ENCODE data around the gene ZBTB20.

The ZBTB20 gene

DNA sequence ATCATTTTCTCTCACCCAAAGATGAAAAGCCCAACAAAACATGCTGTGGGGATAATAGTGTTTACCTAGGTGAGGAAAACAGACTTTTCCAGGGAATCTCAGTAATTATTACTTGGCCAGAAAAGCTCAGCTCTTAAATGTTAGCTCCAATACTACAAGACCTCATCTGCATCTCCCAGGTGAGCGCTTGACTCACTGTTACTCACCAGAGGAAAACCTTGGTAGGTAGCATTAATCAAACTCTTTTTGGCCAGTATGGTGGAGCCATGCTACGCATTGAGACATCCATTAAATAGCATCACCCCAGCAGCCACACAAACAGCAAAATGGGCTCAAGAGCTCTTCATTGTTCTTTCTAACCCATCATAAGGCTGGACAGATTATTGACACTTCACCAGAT is 754.3 kb downstream of the ZBTB20 start:
- TF ChIP-seq SIN3A (IDR thresholded peaks at IDR 0.05; ENCODE audit: borderline replicate concordance, insufficient read depth, low read length) (no peak), FOXP2 (optimal IDR thresholded peaks at IDR 0.05; ENCODE audit: borderline replicate concordance, extremely low read depth, extremely low read length, insufficient read depth) (no peak), POLR2AphosphoS5 (IDR thresholded peaks at IDR 0.05; ENCODE audit: low read depth, low read length) (no peak), TAF1 (IDR thresholded peaks at IDR 0.05; ENCODE audit: borderline replicate concordance, insufficient read depth, low read length) (no peak)
- TF ChIP-seq, protein P1, sequence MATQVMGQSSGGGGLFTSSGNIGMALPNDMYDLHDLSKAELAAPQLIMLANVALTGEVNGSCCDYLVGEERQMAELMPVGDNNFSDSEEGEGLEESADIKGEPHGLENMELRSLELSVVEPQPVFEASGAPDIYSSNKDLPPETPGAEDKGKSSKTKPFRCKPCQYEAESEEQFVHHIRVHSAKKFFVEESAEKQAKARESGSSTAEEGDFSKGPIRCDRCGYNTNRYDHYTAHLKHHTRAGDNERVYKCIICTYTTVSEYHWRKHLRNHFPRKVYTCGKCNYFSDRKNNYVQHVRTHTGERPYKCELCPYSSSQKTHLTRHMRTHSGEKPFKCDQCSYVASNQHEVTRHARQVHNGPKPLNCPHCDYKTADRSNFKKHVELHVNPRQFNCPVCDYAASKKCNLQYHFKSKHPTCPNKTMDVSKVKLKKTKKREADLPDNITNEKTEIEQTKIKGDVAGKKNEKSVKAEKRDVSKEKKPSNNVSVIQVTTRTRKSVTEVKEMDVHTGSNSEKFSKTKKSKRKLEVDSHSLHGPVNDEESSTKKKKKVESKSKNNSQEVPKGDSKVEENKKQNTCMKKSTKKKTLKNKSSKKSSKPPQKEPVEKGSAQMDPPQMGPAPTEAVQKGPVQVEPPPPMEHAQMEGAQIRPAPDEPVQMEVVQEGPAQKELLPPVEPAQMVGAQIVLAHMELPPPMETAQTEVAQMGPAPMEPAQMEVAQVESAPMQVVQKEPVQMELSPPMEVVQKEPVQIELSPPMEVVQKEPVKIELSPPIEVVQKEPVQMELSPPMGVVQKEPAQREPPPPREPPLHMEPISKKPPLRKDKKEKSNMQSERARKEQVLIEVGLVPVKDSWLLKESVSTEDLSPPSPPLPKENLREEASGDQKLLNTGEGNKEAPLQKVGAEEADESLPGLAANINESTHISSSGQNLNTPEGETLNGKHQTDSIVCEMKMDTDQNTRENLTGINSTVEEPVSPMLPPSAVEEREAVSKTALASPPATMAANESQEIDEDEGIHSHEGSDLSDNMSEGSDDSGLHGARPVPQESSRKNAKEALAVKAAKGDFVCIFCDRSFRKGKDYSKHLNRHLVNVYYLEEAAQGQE (IDR thresholded peaks at IDR 0.05; ENCODE audit: insufficient read depth in 1 of 2, low read depth in 2 of 2, low read length in 2 of 2), result no peak

DNA sequence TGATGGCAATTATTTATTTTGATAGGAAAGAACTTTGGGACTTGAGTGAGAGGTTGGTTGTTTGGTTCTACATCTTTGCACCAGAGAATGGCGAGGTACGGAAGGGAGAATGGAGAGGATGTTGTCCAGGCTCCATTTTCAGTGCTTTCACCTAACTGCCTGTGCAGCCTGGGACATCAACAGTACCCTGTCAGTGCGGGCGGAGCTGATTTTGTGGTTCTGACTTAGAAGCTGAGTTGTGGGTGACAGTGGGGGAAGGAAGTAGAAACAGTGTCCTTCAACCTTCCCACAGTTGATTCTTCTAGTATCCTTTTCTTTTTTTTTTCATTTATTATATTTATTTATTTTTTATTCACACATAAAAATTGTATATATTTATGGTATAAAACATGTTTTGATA is 757.9 kb downstream of the ZBTB20 start:
- TF ChIP-seq FOXP2 (optimal IDR thresholded peaks at IDR 0.05; ENCODE audit: borderline replicate concordance, extremely low read depth, extremely low read length, insufficient read depth) (no peak), SIN3A (IDR thresholded peaks at IDR 0.05; ENCODE audit: borderline replicate concordance, insufficient read depth, low read length) (no peak), TAF1 (IDR thresholded peaks at IDR 0.05; ENCODE audit: borderline replicate concordance, insufficient read depth, low read length) (no peak), POLR2AphosphoS5 (IDR thresholded peaks at IDR 0.05; ENCODE audit: low read depth, low read length) (no peak)
- TF ChIP-seq, protein P1 (IDR thresholded peaks at IDR 0.05; ENCODE audit: insufficient read depth in 1 of 2, low read depth in 2 of 2, low read length in 2 of 2), result no peak

DNA sequence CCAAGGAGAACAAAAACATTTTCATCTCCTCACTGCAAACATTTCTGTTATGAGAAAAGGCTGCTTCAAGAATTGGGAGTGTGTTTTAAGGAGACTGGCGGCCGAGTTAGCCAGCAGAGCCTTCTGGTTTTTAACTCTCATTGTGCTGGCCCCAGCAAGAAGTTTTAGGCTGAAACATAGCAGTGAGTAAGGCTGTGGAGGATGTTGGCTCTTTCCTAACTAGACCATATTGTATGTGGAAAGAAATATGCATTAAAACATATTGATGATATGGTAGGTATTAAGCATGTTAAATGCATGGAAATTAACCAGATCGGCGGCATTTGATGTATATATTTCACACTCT is 762.6 kb downstream of the ZBTB20 start:
- TF ChIP-seq SIN3A (IDR thresholded peaks at IDR 0.05; ENCODE audit: borderline replicate concordance, insufficient read depth, low read length), result no peak
- no peak for TF ChIP-seq FOXP2 (optimal IDR thresholded peaks at IDR 0.05; ENCODE audit: borderline replicate concordance, extremely low read depth, extremely low read length, insufficient read depth)
- TF ChIP-seq, protein P1 (IDR thresholded peaks at IDR 0.05; ENCODE audit: insufficient read depth in 1 of 2, low read depth in 2 of 2, low read length in 2 of 2), result no peak
- TF ChIP-seq POLR2AphosphoS5 (IDR thresholded peaks at IDR 0.05; ENCODE audit: low read depth, low read length), result no peak
- no peak for TF ChIP-seq TAF1 (IDR thresholded peaks at IDR 0.05; ENCODE audit: borderline replicate concordance, insufficient read depth, low read length)

DNA sequence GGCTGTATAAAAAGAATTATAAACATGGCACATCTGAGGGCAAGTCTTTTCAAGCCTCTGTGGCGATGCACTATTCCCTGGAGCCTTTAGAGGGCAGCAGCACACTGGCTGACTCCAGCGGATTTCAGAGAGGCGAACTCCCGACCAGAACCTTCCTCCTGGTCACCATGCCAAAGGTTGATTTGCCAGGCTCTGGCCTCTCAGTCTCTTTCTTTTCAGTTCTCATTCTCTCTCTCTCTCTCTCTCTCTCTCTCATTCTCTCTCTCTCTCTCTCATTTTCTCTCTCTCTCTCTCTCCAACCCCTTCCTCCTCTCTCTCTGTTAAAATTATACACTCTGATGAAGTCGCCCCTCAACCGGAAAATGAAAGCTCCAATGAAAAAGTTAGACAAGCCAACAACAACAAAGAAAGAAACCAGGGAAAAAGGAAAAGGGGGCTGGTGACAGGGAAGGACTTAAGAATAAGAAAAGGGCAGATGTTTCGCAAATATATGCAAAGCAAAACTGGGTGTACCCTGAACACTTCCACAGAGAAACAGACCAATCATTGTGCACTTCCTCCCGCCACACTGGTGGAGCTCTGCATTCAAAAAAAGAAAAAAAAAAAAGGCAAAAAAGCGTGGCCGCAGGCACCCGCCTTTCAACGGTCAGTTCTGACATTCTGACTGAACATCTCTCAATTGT is 763.1 kb downstream of the ZBTB20 start:
- TF ChIP-seq TAF1 (IDR thresholded peaks at IDR 0.05; ENCODE audit: borderline replicate concordance, insufficient read depth, low read length), result no peak
- TF ChIP-seq POLR2AphosphoS5 (IDR thresholded peaks at IDR 0.05; ENCODE audit: low read depth, low read length), result no peak
- TF ChIP-seq, protein P1 (IDR thresholded peaks at IDR 0.05; ENCODE audit: insufficient read depth in 1 of 2, low read depth in 2 of 2, low read length in 2 of 2), result no peak
- TF ChIP-seq FOXP2 (optimal IDR thresholded peaks at IDR 0.05; ENCODE audit: borderline replicate concordance, extremely low read depth, extremely low read length, insufficient read depth), result no peak
- TF ChIP-seq SIN3A (IDR thresholded peaks at IDR 0.05; ENCODE audit: borderline replicate concordance, insufficient read depth, low read length), result no peak
